ENCODE data around the gene GPATCH2L.

GPATCH2L gene

DNA sequence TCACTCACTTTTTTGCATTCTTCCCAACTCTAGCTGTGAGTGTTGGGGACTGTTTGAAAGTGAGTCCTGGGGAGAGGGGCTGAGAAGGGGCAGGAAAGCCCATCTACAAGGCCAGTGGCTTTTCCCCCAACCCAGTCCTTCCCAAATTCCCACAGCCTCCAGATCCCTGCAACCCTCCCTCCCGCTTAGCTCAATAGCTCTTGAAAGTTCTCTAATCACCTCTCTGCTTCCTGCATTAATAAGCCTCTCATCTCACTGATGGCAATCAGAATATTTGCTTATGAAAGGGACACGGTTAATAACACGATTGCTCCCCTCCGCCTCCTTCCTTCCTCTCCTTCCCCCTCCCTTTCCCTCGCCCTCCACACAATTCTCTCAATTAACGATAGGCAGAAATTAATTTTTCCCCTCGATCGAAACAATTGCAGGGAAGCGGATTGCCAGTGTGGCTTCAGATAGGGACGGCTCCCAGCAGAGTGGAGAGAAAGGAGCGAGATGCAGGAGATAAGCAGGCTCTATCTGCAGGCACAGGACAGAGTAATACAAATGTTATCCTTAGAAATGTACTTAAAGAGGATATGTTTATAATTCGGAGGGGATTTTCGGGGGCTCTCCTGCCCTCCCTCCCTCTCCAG, 15.1 kb upstream of the GPATCH2L start:
- no peak overlapping the region for H3K4me3 ChIP-seq (ENCODE audit: low read depth, low read length)
- no peak for TF ChIP-seq CTCF (IDR thresholded peaks at IDR 0.05; ENCODE audit: control insufficient read depth, extremely low read depth, insufficient read depth)
- no peak for DNase-seq (ENCODE audit: low read depth)

DNA sequence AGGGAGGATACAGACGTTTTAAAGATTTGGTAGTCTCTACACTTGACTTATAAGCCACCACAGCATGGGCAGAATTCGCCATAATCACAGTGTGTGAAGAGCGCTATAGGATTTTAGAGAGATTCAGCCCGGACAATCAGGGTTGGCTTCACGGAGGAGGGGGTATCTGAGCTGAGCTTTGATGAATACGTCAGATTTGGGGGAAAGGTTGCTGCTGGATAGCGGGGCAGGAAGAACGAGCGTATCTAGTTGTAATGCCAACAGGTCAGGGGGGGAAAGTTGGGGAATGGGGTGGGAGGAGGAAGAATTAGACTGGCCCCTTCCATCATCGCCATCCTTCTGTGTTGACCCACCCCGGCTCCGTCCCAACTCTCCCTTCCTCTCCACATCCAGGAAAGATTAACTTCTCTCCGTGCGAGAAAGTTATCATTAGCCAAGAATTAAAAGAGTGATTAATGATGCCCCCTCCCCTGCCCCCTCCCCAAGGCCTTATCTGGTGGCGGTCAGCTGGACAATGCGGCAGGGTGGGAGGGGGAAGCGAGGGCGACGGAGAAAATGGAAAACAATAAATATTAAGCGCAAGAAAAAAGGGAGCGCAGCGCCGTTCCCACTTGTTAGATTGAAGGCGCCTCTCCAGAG, 13.5 kb upstream of the GPATCH2L start:
- no peak overlapping the region for H3K4me3 ChIP-seq (ENCODE audit: low read depth, low read length)
- TF ChIP-seq CTCF (IDR thresholded peaks at IDR 0.05; ENCODE audit: control insufficient read depth, extremely low read depth, insufficient read depth) = no peak
- DNase-seq (ENCODE audit: low read depth) = no peak

GRCh38 chr14:76138758-76139723, 12.7 kb upstream of the GPATCH2L start:
- H3K4me3 ChIP-seq (ENCODE audit: low read depth, low read length) = no peak overlapping the region
- no peak for TF ChIP-seq CTCF (IDR thresholded peaks at IDR 0.05; ENCODE audit: control insufficient read depth, extremely low read depth, insufficient read depth)
- DNase-seq (ENCODE audit: low read depth) = no peak

DNA sequence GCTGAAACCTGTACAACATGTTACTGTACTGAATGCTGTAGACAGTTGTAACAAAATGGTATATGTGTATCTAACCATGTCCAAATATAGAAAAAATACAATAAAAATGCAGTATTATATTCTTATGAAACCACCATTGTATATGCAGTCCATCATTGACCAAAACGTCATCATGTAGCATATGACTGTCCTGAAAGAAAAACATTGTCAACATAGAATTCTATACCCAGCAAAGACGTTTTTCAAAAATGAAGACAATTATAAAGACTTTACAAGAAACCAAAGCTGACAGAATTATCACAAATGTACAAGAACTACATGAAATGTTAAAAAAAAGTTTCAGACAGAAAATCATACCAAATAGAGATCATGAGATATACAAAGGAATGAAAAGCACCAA, 8.1 kb upstream of the GPATCH2L start:
- H3K4me3 ChIP-seq (ENCODE audit: low read depth, low read length) = no peak overlapping the region
- TF ChIP-seq CTCF (IDR thresholded peaks at IDR 0.05; ENCODE audit: control insufficient read depth, extremely low read depth, insufficient read depth) = no peak
- DNase-seq (ENCODE audit: low read depth) = no peak

GRCh38 chr14:76146976-76147375, 4.7 kb upstream of the GPATCH2L start:
- TF ChIP-seq CTCF (IDR thresholded peaks at IDR 0.05; ENCODE audit: control insufficient read depth, extremely low read depth, insufficient read depth) = no peak
- H3K4me3 ChIP-seq (ENCODE audit: low read depth, low read length) = no peak overlapping the region

DNA sequence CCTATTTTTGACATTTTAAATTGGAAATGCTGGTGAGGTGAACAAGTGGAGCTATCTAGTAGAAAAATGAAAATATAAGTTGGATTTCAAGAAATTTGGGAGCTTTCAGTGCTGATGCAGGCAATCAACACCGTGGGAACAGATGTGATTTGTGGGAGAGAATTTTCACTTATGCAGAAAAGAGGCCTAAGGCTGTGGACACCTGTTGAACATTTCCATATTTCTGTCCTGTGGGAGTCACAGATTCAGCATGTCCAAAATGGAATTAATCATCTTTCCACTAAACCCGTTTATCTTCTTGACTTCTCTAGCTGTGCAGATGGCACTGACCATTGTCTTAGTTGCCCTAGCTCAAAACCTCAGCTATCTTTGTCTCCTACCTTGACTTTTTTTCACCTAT, 2.5 kb upstream of the GPATCH2L start:
- DNase-seq (ENCODE audit: low read depth) = no peak
- no peak for TF ChIP-seq CTCF (IDR thresholded peaks at IDR 0.05; ENCODE audit: control insufficient read depth, extremely low read depth, insufficient read depth)

More at GRCh38 chr14:76146976-76147375, 4.7 kb upstream of the GPATCH2L start:
- DNase-seq (ENCODE audit: low read depth) = no peak

More for the DNA sequence above, 2.5 kb upstream of the GPATCH2L start:
- H3K4me3 ChIP-seq (ENCODE audit: low read depth, low read length) = no peak overlapping the region

Measured in LNCaP clone FGC (cell line).